Psoas muscle (tissue), 8 donors: Measurements from ENCODE around the gene ACTL7B. TPM values are rescaled to one million over a fixed set of nuclear protein-coding genes. Genes with fewer than 3 reads are reported as not detected.

ENCODE experiments used
- ATAC-seq, 4 donors: fragments of 200-7000 bp; cut with Tn5 transposase; one replicate each; pipeline ENCODE4 v1.9.1; 2020; ENCODE audit warnings: moderate library complexity in 3 of 4, mild to moderate bottlenecking in 2 of 4
- DNase-seq, 2 donors: peaks; one replicate each; pipeline ENCODE4 v3.0.0-alpha.2; 2020
- H3K27ac ChIP-seq: fragments of 200-600 bp; one replicate; pipeline ENCODE4 v1.8.0; 2022
- H3K27me3 ChIP-seq, 3 donors: fragments of 200-600 bp in 1 of 3; one replicate each; pipeline versions ENCODE4 v1.6.1 to v1.8.0; 2013 to 2022; ENCODE audit warnings: low read length in 2 of 3, mild to moderate bottlenecking in 2 of 3, moderate library complexity in 1 of 3; ENCODE audit not compliant: insufficient read depth in 3 of 3
- H3K36me3 ChIP-seq, 2 donors: fragments of 200-600 bp in 1 of 2; one replicate each; pipeline versions ENCODE4 v1.6.1 to v1.8.0; 2013 to 2022; ENCODE audit warnings: low read depth in 1 of 2, mild to moderate bottlenecking in 1 of 2, moderate library complexity in 1 of 2; ENCODE audit not compliant: insufficient read depth in 1 of 2
- H3K4me1 ChIP-seq: fragments of 200-600 bp; one replicate; pipeline ENCODE4 v1.8.0; 2022
- H3K4me3 ChIP-seq: fragments of 200-600 bp; one replicate; pipeline ENCODE4 v1.8.0; 2022; ENCODE audit warnings: mild to moderate bottlenecking
- H3K9me3 ChIP-seq: fragments of 200-600 bp; one replicate; pipeline ENCODE4 v1.8.0; 2022
- WGBS, 3 donors: extraction: QIAGEN DNeasy Blood & Tissue Kit; methylation state at CpG; one replicate each; pipeline versions ENCODE4 v1.1.6 to v1.1.7; 2013; 5-methylcytosine and 5-hydroxymethylcytosine counted together
- intact Hi-C, 2 donors: fragments of 100-400 bp; cut with DNase I; formaldehyde crosslinking; loops; one replicate each; pipeline versions ENCODE4 v1.11.0 to v1.14.2; 2022
- polyA plus RNA-seq, 3 donors: library from polyadenylated mRNA; stranded (reverse); fragments of 200-250 nt; gene quantifications; one replicate each; pipeline ENCODE4 v1.2.3, GENCODE V29; 2013
- total RNA-seq, 4 donors: library from RNA; stranded (reverse); fragmentation: NEBNext Ultra II Directional in 2 of 4; extraction: Animal tissue kit (Norgen Biotek cat#: 25700) in 2 of 4; gene quantifications; one replicate each; pipeline versions ENCODE4 v1.2.1 to v1.2.4, GENCODE V29; 2021 to 2023
- TF ChIP-seq, protein P1 (sequence below): fragments of 200-600 bp; IDR thresholded peaks from one replicate; pipeline ENCODE4 v1.8.0; 2022; ENCODE audit warnings: antibody characterized with exemption
- donor health status: healthy with polysubstance abuse.
- donor health status: DM: no; HTN: no; CAD: no; lungs with moderate emphysema.
- donor health status: Bipolar disorder and iron deficiency.
- donor health status: healthy.
- donor health status: DM: yes; HTN: yes; CAD: no.
- donor health status: DM: no; HTN: no; CAD: no.
- donor health status: DM: no; HTN: no; CAD: no.
- donor health status: DM: yes; HTN: yes; CAD: no.

ACTL7B gene
- total and polyA plus RNA-seq, 7 donors, result not detected

GRCh38 chr9:108836781-108837180, 19.0 kb downstream of the ACTL7B start:
- Histone ChIP-seq H3K4me1 (no peaks in the 10 kb centered on the region), H3K9me3 (no peaks in the 10 kb centered on the region), H3K36me3 (no peaks in the 10 kb centered on the region), H3K27ac (no peak overlapping the region), H3K4me3 (no peak overlapping the region), H3K27me3 (no peaks in the 10 kb centered on the region)
- TF ChIP-seq, protein P1, sequence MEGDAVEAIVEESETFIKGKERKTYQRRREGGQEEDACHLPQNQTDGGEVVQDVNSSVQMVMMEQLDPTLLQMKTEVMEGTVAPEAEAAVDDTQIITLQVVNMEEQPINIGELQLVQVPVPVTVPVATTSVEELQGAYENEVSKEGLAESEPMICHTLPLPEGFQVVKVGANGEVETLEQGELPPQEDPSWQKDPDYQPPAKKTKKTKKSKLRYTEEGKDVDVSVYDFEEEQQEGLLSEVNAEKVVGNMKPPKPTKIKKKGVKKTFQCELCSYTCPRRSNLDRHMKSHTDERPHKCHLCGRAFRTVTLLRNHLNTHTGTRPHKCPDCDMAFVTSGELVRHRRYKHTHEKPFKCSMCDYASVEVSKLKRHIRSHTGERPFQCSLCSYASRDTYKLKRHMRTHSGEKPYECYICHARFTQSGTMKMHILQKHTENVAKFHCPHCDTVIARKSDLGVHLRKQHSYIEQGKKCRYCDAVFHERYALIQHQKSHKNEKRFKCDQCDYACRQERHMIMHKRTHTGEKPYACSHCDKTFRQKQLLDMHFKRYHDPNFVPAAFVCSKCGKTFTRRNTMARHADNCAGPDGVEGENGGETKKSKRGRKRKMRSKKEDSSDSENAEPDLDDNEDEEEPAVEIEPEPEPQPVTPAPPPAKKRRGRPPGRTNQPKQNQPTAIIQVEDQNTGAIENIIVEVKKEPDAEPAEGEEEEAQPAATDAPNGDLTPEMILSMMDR, result no peak
- no peak for DNase-seq
- no peak for ATAC-seq
- intact Hi-C loops, result no loop called here
- WGBS, 3 donors, result 53 to 67% (median 63%) methylated on average over 5 of the region's 5 CpGs

- ATAC-seq (no peak), DNase-seq (no peak)
- H3K4me1 ChIP-seq, result no peaks in the 10 kb centered on the region
- TF ChIP-seq, protein P1, result no peak
- WGBS, 3 donors, result 75 to 79% (median 79%) methylated on average over 9 of the region's 9 CpGs
- H3K36me3 ChIP-seq, result no peaks in the 10 kb centered on the region
- no peaks in the 10 kb centered on the region for H3K9me3 ChIP-seq
- no peaks in the 10 kb centered on the region for H3K27me3 ChIP-seq
- H3K4me3 ChIP-seq, result no peak overlapping the region
- no peak overlapping the region for H3K27ac ChIP-seq
- intact Hi-C loops, result no loop called here
Observed at GRCh38 chr9:108836319-108836718, 19.5 kb downstream of the ACTL7B start.

GRCh38 chr9:108835831-108836230, 20.0 kb downstream of the ACTL7B start:
- no peaks in the 10 kb centered on the region for H3K27me3 ChIP-seq
- intact Hi-C loops, result no loop called here
- TF ChIP-seq, protein P1, result no peak
- H3K27ac ChIP-seq, result no peak overlapping the region
- H3K36me3 ChIP-seq, result no peaks in the 10 kb centered on the region
- no peak for ATAC-seq
- DNase-seq, result no peak
- H3K4me3 ChIP-seq, result no peak overlapping the region
- H3K9me3 ChIP-seq, result no peaks in the 10 kb centered on the region
- 89 to 90% (median 89%) methylated on average over 7 of the region's 7 CpGs for WGBS, 3 donors
- H3K4me1 ChIP-seq, result no peaks in the 10 kb centered on the region

DNA sequence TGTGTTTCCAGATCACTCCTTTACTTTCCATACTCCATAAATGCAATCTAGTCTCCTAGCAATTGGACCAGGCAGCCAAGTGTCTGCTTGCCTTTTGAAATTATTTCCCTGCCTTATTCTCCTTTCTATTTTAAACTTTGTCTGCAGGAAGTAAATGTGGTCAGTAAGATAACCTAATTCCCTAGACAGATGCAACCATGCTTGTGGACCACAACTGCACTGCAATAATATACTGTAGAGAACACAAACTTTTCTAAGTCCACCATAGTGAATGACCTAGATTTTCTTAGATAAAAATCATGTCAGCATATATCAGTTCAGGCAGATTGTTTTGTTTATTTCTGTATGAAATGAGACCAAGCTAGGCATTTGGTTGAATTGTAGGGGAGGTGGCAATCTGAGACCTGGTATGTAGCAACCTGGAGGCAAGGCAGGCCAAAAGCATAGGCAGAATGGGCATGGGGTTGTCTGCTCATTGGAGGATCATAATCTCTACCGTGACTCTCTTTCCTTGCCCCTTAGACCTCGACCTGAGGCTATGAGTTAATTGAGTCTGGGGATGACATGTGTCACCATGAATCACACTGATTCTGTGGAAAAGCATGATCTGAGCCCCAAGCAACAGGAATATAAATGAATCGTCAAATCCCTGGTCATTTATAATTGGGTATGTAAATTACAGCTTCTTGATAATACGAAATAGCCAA, 20.7 kb downstream of the ACTL7B start:
- Histone ChIP-seq H3K4me3 (no peak overlapping the region), H3K27ac (no peak overlapping the region), H3K4me1 (no peaks in the 10 kb centered on the region), H3K9me3 (no peaks in the 10 kb centered on the region), H3K27me3 (no peaks in the 10 kb centered on the region), H3K36me3 (no peaks in the 10 kb centered on the region)
- intact Hi-C loops, result no loop called here
- WGBS, 3 donors, result 62 to 73% (median 71%) methylated on average over 4 of the region's 4 CpGs
- TF ChIP-seq, protein P1, result no peak
- ATAC-seq (no peak), DNase-seq (no peak)

- H3K36me3 ChIP-seq, result no peaks in the 10 kb centered on the region
- 96 to 100% (median 97%) methylated on average over 3 of the region's 3 CpGs for WGBS, 3 donors
- no peak overlapping the region for H3K4me3 ChIP-seq
- peaks cover 0 to 2% (median 0%) of the 10 kb centered on the region in 3 donors for H3K27me3 ChIP-seq
- DNase-seq, result no peak
- TF ChIP-seq, protein P1, result no peak
- H3K27ac ChIP-seq, result no peak overlapping the region
- no peaks in the 10 kb centered on the region for H3K4me1 ChIP-seq
- ATAC-seq, result no peak
- intact Hi-C loops, result no loop called here
- no peaks in the 10 kb centered on the region for H3K9me3 ChIP-seq
Observed at GRCh38 chr9:108832179-108832500, 23.6 kb downstream of the ACTL7B start.
